MM.1S (cell line): ENCODE data around the gene TCF7.

Source experiments
- DNase-seq: peaks from one replicate; pipeline ENCODE4 v3.0.0-alpha.2; 2015
- H2AFZ ChIP-seq: fragments of 300-600 bp; sonication (generic); 2 replicates; pipeline ENCODE4 v1.6.0; 2016; ENCODE audit warnings: antibody characterized with exemption, low read length
- H3F3A ChIP-seq: fragments of 300-600 bp; sonication (generic); 2 replicates; pipeline ENCODE4 v1.6.1; 2016; ENCODE audit warnings: mild to moderate bottlenecking, antibody characterized with exemption, low read length, moderate library complexity, mixed read lengths; ENCODE audit not compliant: insufficient read depth
- H3K27ac ChIP-seq: fragments of 300-600 bp; sonication (generic); 2 replicates; pipeline ENCODE4 v1.5.1; 2016; ENCODE audit warnings: mild to moderate bottlenecking, low read length
- H3K27me3 ChIP-seq: fragments of 300-600 bp; sonication (generic); replicated peaks from 2 replicates; pipeline ENCODE4 v1.6.0; 2016; ENCODE audit warnings: low read length; ENCODE audit not compliant: insufficient read depth
- H3K36me3 ChIP-seq: fragments of 300-600 bp; sonication (generic); replicated peaks from 2 replicates; pipeline ENCODE4 v1.6.1; 2016; ENCODE audit warnings: mild to moderate bottlenecking, low read length, mixed read lengths; ENCODE audit not compliant: insufficient read depth
- H3K4me1 ChIP-seq: fragments of 300-600 bp; sonication (generic); 2 replicates; pipeline ENCODE4 v1.6.1; 2016; ENCODE audit warnings: low read length, mixed read lengths
- H3K4me2 ChIP-seq: fragments of 300-600 bp; sonication (generic); 2 replicates; pipeline ENCODE4 v1.6.0; 2016; ENCODE audit warnings: low read depth, low read length
- H3K4me3 ChIP-seq: fragments of 300-600 bp; sonication (generic); 2 replicates; pipeline ENCODE4 v1.5.1; 2016; ENCODE audit warnings: low read length, mixed read lengths
- H3K79me2 ChIP-seq: fragments of 300-600 bp; sonication (generic); 2 replicates; pipeline ENCODE4 v1.6.1; 2016; ENCODE audit warnings: mixed run types, low read length, mixed read lengths
- H3K9ac ChIP-seq: fragments of 300-600 bp; sonication (generic); 2 replicates; pipeline ENCODE4 v1.6.1; 2016; ENCODE audit warnings: low read length, mixed read lengths
- H3K9me2 ChIP-seq: fragments of 300-600 bp; sonication (generic); replicated peaks from 2 replicates; pipeline ENCODE4 v1.6.1; 2016; ENCODE audit warnings: mild to moderate bottlenecking, low read length, mixed read lengths; ENCODE audit not compliant: insufficient read depth
- H3K9me3 ChIP-seq: fragments of 300-600 bp; sonication (generic); replicated peaks from 2 replicates; pipeline ENCODE4 v1.6.1; 2016; ENCODE audit warnings: mild to moderate bottlenecking, low read length, mixed read lengths; ENCODE audit not compliant: insufficient read depth
- H4K20me1 ChIP-seq: fragments of 300-600 bp; sonication (generic); 2 replicates; pipeline ENCODE4 v1.6.1; 2016; ENCODE audit warnings: mild to moderate bottlenecking, low read length, moderate library complexity, mixed read lengths; ENCODE audit not compliant: insufficient read depth
- CTCF ChIP-seq: fragments of 300-600 bp; sonication (generic); IDR thresholded peaks from 2 replicates; pipeline ENCODE4 v1.5.1; 2016; ENCODE audit warnings: antibody characterized with exemption, low read length, mixed read lengths
- EZH2 ChIP-seq: fragments of 300-600 bp; sonication (generic); optimal IDR thresholded peaks from 2 replicates; pipeline ENCODE3; 2017; ENCODE audit warnings: low read depth, mild to moderate bottlenecking, antibody characterized with exemption, low read length, mixed read lengths
- EZH2phosphoT487 ChIP-seq: fragments of 300-600 bp; sonication (generic); IDR thresholded peaks from 2 replicates; pipeline ENCODE4 v1.6.1; 2018; ENCODE audit warnings: antibody characterized with exemption, low read length

TCF7 gene

GRCh38 chr5:134127988-134128647, 13.6 kb downstream of the TCF7 start:
- no peak overlapping the region for H3K9ac ChIP-seq
- no peaks in the 10 kb centered on the region for H3K27me3 ChIP-seq
- no peak for DNase-seq
- no peak overlapping the region for H3K4me3 ChIP-seq
- no peak overlapping the region for H3K4me2 ChIP-seq
- H3K4me1 ChIP-seq, result peaks cover 3% of the 10 kb centered on the region
- H3K9me2 ChIP-seq, result no peaks in the 10 kb centered on the region
- H3F3A ChIP-seq, result no peaks in the 10 kb centered on the region
- TF ChIP-seq EZH2 (no peak), EZH2phosphoT487 (no peak), CTCF (no peak)
- no peaks in the 10 kb centered on the region for H3K9me3 ChIP-seq
- H3K36me3 ChIP-seq, result no peaks in the 10 kb centered on the region
- H2AFZ ChIP-seq, result no peak overlapping the region
- no peaks in the 10 kb centered on the region for H3K79me2 ChIP-seq
- H4K20me1 ChIP-seq, result no peaks in the 10 kb centered on the region
- no peak overlapping the region for H3K27ac ChIP-seq

GRCh38 chr5:134128648-134128995, 14.1 kb downstream of the TCF7 start:
- Histone ChIP-seq H3K9me2 (no peaks in the 10 kb centered on the region), H3K4me1 (no peaks in the 10 kb centered on the region), H3K9me3 (no peaks in the 10 kb centered on the region), H3K79me2 (no peaks in the 10 kb centered on the region), H2AFZ (no peak overlapping the region), H3K9ac (no peak overlapping the region), H3K4me2 (no peak overlapping the region), H3K4me3 (no peak overlapping the region), H3K36me3 (no peaks in the 10 kb centered on the region), H3K27me3 (no peaks in the 10 kb centered on the region), H3F3A (no peaks in the 10 kb centered on the region), H3K27ac (no peak overlapping the region), H4K20me1 (no peaks in the 10 kb centered on the region)
- DNase-seq, result no peak
- no peak for TF ChIP-seq EZH2
- no peak for TF ChIP-seq EZH2phosphoT487
- no peak for TF ChIP-seq CTCF

GRCh38 chr5:134129411-134130238, 15.1 kb downstream of the TCF7 start:
- DNase-seq, result no peak
- Histone ChIP-seq H3K4me1 (no peaks in the 10 kb centered on the region), H3K36me3 (no peaks in the 10 kb centered on the region), H3K27me3 (no peaks in the 10 kb centered on the region), H3K79me2 (no peaks in the 10 kb centered on the region), H2AFZ (no peak overlapping the region), H4K20me1 (no peaks in the 10 kb centered on the region), H3K27ac (no peak overlapping the region), H3K9ac (no peak overlapping the region), H3F3A (no peaks in the 10 kb centered on the region), H3K9me2 (no peaks in the 10 kb centered on the region), H3K9me3 (no peaks in the 10 kb centered on the region), H3K4me3 (no peak overlapping the region), H3K4me2 (no peak overlapping the region)
- TF ChIP-seq EZH2phosphoT487, result no peak
- no peak for TF ChIP-seq EZH2
- no peak for TF ChIP-seq CTCF
